ENCODE results near the gene SBK3.

The SBK3 gene

DNA sequence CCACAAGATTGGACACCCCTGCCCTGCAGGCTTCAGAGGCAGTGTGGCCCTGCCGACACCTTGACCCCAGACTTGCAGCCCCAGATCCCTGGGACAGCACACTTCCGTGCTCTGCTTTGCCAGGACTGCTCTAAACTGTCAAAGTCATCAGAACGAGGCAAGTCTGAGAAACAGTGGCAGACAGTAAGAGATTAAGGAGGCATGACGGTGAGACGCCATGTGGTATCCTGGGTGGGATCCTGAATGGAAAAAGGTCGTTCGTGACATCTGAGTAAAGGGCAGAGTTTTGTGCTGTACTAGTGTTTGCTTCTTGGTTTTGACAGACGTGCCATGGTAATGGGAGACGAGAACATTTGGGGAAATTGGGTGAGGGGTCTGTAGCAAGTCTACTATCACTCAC is 21.5 kb upstream of the SBK3 start:
- TF ChIP-seq, protein P1, sequence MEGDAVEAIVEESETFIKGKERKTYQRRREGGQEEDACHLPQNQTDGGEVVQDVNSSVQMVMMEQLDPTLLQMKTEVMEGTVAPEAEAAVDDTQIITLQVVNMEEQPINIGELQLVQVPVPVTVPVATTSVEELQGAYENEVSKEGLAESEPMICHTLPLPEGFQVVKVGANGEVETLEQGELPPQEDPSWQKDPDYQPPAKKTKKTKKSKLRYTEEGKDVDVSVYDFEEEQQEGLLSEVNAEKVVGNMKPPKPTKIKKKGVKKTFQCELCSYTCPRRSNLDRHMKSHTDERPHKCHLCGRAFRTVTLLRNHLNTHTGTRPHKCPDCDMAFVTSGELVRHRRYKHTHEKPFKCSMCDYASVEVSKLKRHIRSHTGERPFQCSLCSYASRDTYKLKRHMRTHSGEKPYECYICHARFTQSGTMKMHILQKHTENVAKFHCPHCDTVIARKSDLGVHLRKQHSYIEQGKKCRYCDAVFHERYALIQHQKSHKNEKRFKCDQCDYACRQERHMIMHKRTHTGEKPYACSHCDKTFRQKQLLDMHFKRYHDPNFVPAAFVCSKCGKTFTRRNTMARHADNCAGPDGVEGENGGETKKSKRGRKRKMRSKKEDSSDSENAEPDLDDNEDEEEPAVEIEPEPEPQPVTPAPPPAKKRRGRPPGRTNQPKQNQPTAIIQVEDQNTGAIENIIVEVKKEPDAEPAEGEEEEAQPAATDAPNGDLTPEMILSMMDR (IDR thresholded peaks at IDR 0.05; ENCODE audit: low read depth, low read length), result no peak
- DNase-seq (ENCODE audit: extremely low read depth, low read depth), result no peak

DNA sequence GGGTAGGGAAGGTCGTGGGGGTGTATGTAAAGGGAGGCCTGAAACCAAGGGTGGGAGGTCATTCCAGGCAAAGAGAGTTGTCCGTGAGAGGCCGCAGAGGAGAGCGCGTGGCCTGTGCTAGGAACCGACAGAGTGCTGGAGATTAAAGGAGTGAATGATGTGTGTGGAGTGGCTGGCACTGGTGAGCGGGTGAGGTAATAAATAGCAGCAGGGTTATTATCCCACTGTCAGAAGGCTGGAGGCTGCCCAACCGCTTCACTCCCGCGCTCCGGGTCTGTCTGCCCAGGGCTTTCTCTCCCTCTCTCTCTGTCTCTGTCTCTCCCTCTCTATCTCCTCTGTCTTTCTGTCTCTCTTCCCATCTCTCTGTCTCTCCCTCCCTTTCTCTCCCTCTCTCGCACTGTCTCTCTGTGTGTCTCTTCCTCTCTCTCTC is 17.9 kb upstream of the SBK3 start:
- TF ChIP-seq, protein P1 (IDR thresholded peaks at IDR 0.05; ENCODE audit: low read depth, low read length), result no peak
- no peak for DNase-seq (ENCODE audit: extremely low read depth, low read depth)

DNA sequence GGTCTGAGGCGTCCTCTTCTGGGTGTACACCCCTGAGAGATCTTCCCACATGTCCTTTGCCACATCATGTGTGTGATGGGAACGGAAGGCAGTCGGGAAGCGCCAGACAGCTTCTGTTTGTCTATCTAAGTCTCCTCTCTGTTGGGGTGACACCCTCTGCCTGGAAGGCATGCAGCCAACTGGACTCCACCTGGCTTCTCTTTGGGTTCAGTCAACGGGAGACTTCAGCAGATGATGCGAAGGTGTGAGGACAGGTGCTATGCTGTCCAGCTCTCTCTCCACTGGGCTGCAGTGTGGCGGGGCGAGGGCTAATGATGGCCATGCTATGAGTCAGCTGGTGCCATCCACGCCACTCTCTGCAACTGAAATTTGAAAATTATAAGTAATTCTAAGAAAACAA is 14.3 kb upstream of the SBK3 start:
- DNase-seq (ENCODE audit: extremely low read depth, low read depth), result no peak
- TF ChIP-seq, protein P1 (IDR thresholded peaks at IDR 0.05; ENCODE audit: low read depth, low read length), result no peak

DNA sequence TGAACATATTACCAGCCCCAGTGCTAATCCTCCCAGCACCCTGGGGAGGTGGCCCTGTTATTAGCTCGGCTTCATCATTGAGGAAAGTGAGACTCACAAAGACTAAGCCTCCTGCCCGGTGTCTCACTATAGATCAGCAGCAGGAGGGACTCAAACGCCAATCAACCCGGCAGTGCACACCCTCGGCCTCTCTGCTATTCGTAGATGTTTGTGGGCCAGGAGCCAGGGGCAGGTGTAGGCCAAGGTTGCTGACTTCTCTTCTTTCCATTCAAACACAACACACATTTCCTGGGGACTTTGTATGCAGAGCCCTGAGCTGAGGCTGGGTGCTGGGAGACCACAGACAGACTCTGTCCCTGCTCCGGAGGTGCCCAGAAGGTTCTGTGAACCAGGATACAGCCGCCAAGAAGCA is 9.4 kb upstream of the SBK3 start:
- TF ChIP-seq, protein P1 (IDR thresholded peaks at IDR 0.05; ENCODE audit: low read depth, low read length), result no peak
- no peak for DNase-seq (ENCODE audit: extremely low read depth, low read depth)

DNA sequence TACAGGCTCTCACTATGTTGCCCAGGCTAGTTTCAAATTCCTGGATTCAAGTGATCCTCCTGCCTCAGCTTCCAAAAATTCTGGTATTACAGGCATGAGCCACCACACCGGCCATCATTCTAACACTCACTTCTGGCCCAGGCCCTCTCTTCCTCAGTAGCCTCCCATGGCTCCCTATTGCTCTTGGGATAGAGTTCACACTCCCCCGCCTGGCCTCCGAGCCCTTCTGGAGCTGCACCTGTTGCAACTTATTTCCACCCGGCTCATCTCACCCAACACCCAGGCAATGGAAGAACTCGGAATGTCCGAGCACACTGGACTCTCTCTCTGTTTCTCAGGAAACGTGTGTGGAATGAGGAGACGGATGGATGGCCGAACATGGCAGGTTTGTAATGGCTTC is 9.0 kb upstream of the SBK3 start:
- TF ChIP-seq, protein P1 (IDR thresholded peaks at IDR 0.05; ENCODE audit: low read depth, low read length), result no peak
- DNase-seq (ENCODE audit: extremely low read depth, low read depth), result no peak

DNA sequence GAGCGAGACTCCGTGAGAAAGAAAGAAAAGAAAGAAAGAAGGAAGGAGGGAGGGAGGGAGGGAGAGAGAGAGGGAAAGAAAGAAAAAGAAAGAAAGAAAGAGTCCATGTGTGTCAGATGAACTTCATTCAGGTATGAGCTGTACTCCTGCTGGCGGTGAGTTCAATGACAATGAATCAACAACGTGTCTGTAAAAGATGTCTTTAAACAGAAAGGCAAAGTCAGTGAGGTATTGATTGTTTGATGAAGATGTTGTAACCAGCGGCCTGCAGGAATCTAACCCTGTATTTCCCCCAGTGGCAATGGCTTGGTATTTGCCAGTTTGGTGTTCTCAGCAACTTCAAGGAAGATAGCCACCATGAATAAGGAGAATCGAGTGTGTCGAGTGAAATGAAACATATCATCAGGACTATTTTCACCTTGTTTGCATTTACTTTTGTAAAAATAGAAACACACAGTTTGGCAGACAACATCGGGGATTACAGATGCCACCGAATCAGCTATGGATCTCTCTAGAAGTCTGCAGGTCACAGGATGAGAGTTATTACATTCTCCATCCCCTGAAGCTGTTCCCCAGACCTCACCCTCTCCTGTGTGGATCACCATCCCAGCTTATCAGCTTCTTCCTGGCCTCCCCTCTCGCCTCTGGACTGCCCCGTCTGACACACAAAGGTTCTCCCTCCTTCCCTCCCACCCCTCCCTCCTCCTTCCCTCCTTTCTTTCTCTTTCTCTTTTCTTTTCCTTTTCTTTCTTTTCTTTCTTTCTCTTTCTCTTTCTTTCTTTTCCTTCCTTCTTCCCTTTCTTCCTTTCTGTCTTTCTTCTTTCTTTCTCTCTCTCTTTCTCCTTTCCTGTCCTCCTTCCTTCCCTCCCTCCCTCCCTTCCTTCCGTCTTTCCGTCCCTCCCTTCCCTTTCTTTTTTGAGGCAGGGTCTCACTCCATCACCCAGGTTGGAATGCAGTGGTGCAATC is 8.2 kb upstream of the SBK3 start:
- DNase-seq (ENCODE audit: extremely low read depth, low read depth), result no peak
- TF ChIP-seq, protein P1 (IDR thresholded peaks at IDR 0.05; ENCODE audit: low read depth, low read length), result no peak

DNA sequence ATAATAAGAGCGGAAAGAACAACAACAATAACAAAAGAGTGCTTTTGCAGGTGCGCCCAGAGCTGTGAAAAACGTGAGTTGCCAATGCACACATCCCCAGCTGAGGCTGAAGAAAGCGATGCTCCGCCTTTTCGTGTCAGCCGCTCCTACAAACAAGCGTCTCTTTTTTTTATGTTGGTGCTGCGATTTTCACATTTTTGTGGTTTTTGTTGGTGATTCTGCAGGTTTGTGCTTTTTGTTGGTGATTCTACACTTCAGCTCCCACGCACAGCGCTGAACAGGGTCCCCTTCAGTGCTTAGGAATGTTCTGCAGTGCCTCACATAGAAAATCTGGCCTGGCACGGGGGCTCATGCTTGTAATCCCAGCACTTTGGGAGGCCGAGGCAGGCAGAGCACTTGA is 7.3 kb upstream of the SBK3 start:
- DNase-seq (ENCODE audit: extremely low read depth, low read depth), result peak; percentile 18
- TF ChIP-seq, protein P1 (IDR thresholded peaks at IDR 0.05; ENCODE audit: low read depth, low read length), result no peak

All from AG09319 (cell line).